ENCODE data around the gene PARP6.
"Not testable (repeated sequence)": the region's sequence is repeated elsewhere in the genome, so short reads cannot be mapped to it uniquely, and the experiment has no call there.

DNA sequence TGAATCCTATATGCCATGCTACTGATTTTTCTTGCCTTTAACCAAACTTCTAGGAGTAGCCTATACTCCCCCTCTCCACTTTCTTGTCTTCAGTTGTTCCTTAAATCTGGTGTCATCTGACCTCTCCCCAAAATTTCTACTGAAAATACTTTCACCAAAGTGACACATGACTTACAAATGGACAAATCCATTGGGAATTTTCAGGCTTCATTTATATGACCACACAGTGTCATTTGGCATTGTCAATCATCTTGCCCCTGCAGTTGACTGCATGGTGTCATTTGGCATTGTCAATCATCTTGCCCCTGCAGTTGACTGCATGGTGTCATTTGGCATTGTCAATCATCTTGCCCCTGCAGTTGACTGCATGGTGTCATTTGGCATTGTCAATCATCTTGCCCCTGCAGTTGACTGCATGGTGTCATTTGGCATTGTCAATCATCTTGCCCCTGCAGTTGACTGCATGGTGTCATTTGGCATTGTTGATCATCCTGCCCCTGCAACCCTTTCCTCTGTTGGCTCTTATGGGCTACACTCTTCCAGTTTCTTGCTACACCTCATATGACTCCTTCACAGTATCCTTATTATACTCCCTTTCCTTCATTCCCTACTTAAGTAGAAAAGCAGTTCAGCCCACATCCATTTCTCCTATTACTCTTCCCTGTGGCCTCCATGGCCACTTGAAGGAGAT lies 3.4 kb upstream of the PARP6 start:
- TF ChIP-seq POLR2AphosphoS5 (IDR thresholded peaks at IDR 0.05): not testable (repeated sequence)
- TF ChIP-seq, protein P1, sequence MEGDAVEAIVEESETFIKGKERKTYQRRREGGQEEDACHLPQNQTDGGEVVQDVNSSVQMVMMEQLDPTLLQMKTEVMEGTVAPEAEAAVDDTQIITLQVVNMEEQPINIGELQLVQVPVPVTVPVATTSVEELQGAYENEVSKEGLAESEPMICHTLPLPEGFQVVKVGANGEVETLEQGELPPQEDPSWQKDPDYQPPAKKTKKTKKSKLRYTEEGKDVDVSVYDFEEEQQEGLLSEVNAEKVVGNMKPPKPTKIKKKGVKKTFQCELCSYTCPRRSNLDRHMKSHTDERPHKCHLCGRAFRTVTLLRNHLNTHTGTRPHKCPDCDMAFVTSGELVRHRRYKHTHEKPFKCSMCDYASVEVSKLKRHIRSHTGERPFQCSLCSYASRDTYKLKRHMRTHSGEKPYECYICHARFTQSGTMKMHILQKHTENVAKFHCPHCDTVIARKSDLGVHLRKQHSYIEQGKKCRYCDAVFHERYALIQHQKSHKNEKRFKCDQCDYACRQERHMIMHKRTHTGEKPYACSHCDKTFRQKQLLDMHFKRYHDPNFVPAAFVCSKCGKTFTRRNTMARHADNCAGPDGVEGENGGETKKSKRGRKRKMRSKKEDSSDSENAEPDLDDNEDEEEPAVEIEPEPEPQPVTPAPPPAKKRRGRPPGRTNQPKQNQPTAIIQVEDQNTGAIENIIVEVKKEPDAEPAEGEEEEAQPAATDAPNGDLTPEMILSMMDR (IDR thresholded peaks at IDR 0.05): not testable (repeated sequence)

All from prostate gland (tissue), 2 donors.